Activated naive CD4-positive, alpha-beta T cell treated with anti-CD3 and anti-CD28 coated beads, Interleukin-2, amount 10 ng/mL, durations not matched to agents 7 days and 5 days (primary cell): ENCODE data around the gene LAMA4.

Experiments used
- CTCF ChIA-PET: fragments of 350-600 bp; sonication (Branson Sonifier 250); formaldehyde crosslinking; loops from one replicate; lab custom pipeline; 2021; ENCODE audit warnings: antibody characterized with exemption; lab: Charles Lee
- DNase-seq: peaks from one replicate; pipeline ENCODE4 v3.0.0-alpha.2; 2020
- H3K27ac Mint-ChIP-seq: one replicate; pipeline ENCODE4 v1.8.0; 2021; ENCODE audit warnings: mild to moderate bottlenecking, moderate library complexity, mixed read lengths
- H3K27me3 Mint-ChIP-seq: one replicate; pipeline ENCODE4 v1.8.0; 2021; ENCODE audit warnings: mild to moderate bottlenecking, mixed read lengths
- H3K36me3 Mint-ChIP-seq: one replicate; pipeline ENCODE4 v1.8.0; 2021; ENCODE audit warnings: mixed read lengths
- H3K4me1 Mint-ChIP-seq: one replicate; pipeline ENCODE4 v1.8.0; 2021; ENCODE audit warnings: mixed read lengths
- H3K4me3 Mint-ChIP-seq: one replicate; pipeline ENCODE4 v1.8.0; 2021; ENCODE audit warnings: mild to moderate bottlenecking, moderate library complexity, mixed read lengths
- H3K9me3 Mint-ChIP-seq: one replicate; pipeline ENCODE4 v1.8.0; 2021; ENCODE audit warnings: mixed read lengths

Gene LAMA4

GRCh38 chr6:112163295-112164257 lies 90.8 kb downstream of the LAMA4 start:
- peaks cover 19% of the 10 kb centered on the region for H3K4me1 Mint-ChIP-seq
- H3K36me3 Mint-ChIP-seq, result no peaks in the 10 kb centered on the region
- DNase-seq, result peak; percentile 82
- peak overlapping the region; percentile 21 for H3K27ac Mint-ChIP-seq
- H3K4me3 Mint-ChIP-seq, result peak overlapping the region; percentile 34
- H3K27me3 Mint-ChIP-seq, result peaks cover 37% of the 10 kb centered on the region
- CTCF ChIA-PET, result interaction anchor here (0.7 to 8.1 kb wide), 37 partner anchors 9 to 905 kb away, joined by 3 to 97 read pairs (median 3); partner anchors contain the start of genes CCN6, FAM229B and TUBE1
- no peaks in the 10 kb centered on the region for H3K9me3 Mint-ChIP-seq

GRCh38 chr6:112160745-112161144 lies 93.6 kb downstream of the LAMA4 start:
- H3K9me3 Mint-ChIP-seq, result no peaks in the 10 kb centered on the region
- CTCF ChIA-PET, result interaction anchor here (0.6 to 8.1 kb wide), 6 partner anchors 17 to 208 kb away, joined by 3 to 97 read pairs (median 4); partner anchors contain the start of genes FAM229B and TUBE1
- DNase-seq, result no peak
- H3K27me3 Mint-ChIP-seq, result peaks cover 40% of the 10 kb centered on the region
- no peak overlapping the region for H3K27ac Mint-ChIP-seq
- H3K4me1 Mint-ChIP-seq, result peaks cover 22% of the 10 kb centered on the region
- no peak overlapping the region for H3K4me3 Mint-ChIP-seq
- H3K36me3 Mint-ChIP-seq, result no peaks in the 10 kb centered on the region

GRCh38 chr6:112156668-112157067 lies 97.7 kb downstream of the LAMA4 start:
- Mint-ChIP-seq H3K9me3 (no peaks in the 10 kb centered on the region), H3K27ac (no peak overlapping the region), H3K27me3 (peaks cover 19% of the 10 kb centered on the region), H3K4me3 (no peak overlapping the region), H3K4me1 (peaks cover 10% of the 10 kb centered on the region), H3K36me3 (no peaks in the 10 kb centered on the region)
- CTCF ChIA-PET, result interaction anchor here (1.3 kb wide), 1 partner anchor 9 kb away, joined by 4 read pairs; no protein-coding TSS in a partner anchor
- DNase-seq, result no peak

GRCh38 chr6:112155886-112156285 lies 98.5 kb downstream of the LAMA4 start:
- DNase-seq, result no peak
- CTCF ChIA-PET, result interaction anchor here (1.3 kb wide), 1 partner anchor 10 kb away, joined by 4 read pairs; no protein-coding TSS in a partner anchor
- Mint-ChIP-seq H3K4me3 (no peak overlapping the region), H3K27ac (no peak overlapping the region), H3K36me3 (no peaks in the 10 kb centered on the region), H3K9me3 (no peaks in the 10 kb centered on the region), H3K27me3 (peaks cover 18% of the 10 kb centered on the region), H3K4me1 (peaks cover 10% of the 10 kb centered on the region)

GRCh38 chr6:112154711-112155110 lies 99.7 kb downstream of the LAMA4 start:
- Mint-ChIP-seq H3K27me3 (peaks cover 9% of the 10 kb centered on the region), H3K9me3 (no peaks in the 10 kb centered on the region), H3K36me3 (no peaks in the 10 kb centered on the region), H3K4me1 (peaks cover 10% of the 10 kb centered on the region), H3K27ac (no peak overlapping the region), H3K4me3 (no peak overlapping the region)
- CTCF ChIA-PET, result interaction anchor here (1.3 kb wide), 1 partner anchor 9 kb away, joined by 9 read pairs; no protein-coding TSS in a partner anchor
- DNase-seq, result no peak

- DNase-seq, result no peak
- Mint-ChIP-seq H3K9me3 (no peaks in the 10 kb centered on the region), H3K4me1 (peaks cover 10% of the 10 kb centered on the region), H3K4me3 (no peak overlapping the region), H3K36me3 (no peaks in the 10 kb centered on the region), H3K27me3 (peaks cover 4% of the 10 kb centered on the region), H3K27ac (no peak overlapping the region)
- CTCF ChIA-PET, result interaction anchor here (1.3 kb wide), 1 partner anchor 10 kb away, joined by 9 read pairs; no protein-coding TSS in a partner anchor
Measured at GRCh38 chr6:112153926-112154607, 100.3 kb downstream of the LAMA4 start.

- H3K4me3 Mint-ChIP-seq, result no peak overlapping the region
- no peak overlapping the region for H3K27ac Mint-ChIP-seq
- H3K27me3 Mint-ChIP-seq, result peaks cover 1% of the 10 kb centered on the region
- no peaks in the 10 kb centered on the region for H3K36me3 Mint-ChIP-seq
- peaks cover 3% of the 10 kb centered on the region for H3K4me1 Mint-ChIP-seq
- CTCF ChIA-PET, result interaction anchor here (0.9 kb wide), 1 partner anchor 13 kb away, joined by 3 read pairs; no protein-coding TSS in a partner anchor
- DNase-seq, result no peak
- no peaks in the 10 kb centered on the region for H3K9me3 Mint-ChIP-seq
Measured at GRCh38 chr6:112150363-112150762, 104.0 kb downstream of the LAMA4 start.

- Mint-ChIP-seq H3K9me3 (no peaks in the 10 kb centered on the region), H3K4me3 (no peak overlapping the region), H3K27me3 (peaks cover 4% of the 10 kb centered on the region), H3K27ac (no peak overlapping the region), H3K4me1 (peaks cover 3% of the 10 kb centered on the region), H3K36me3 (no peaks in the 10 kb centered on the region)
- no peak for DNase-seq
- CTCF ChIA-PET, result no interaction called here
Measured at GRCh38 chr6:112149719-112150263, 104.6 kb downstream of the LAMA4 start.

GRCh38 chr6:112149236-112149635 lies 105.1 kb downstream of the LAMA4 start:
- DNase-seq, result no peak
- H3K27ac Mint-ChIP-seq, result no peak overlapping the region
- H3K36me3 Mint-ChIP-seq, result no peaks in the 10 kb centered on the region
- H3K4me3 Mint-ChIP-seq, result no peak overlapping the region
- no peaks in the 10 kb centered on the region for H3K9me3 Mint-ChIP-seq
- peaks cover 4% of the 10 kb centered on the region for H3K27me3 Mint-ChIP-seq
- CTCF ChIA-PET, result no interaction called here
- no peaks in the 10 kb centered on the region for H3K4me1 Mint-ChIP-seq

GRCh38 chr6:112148103-112148502 lies 106.3 kb downstream of the LAMA4 start:
- Mint-ChIP-seq H3K4me3 (no peak overlapping the region), H3K4me1 (no peaks in the 10 kb centered on the region), H3K36me3 (no peaks in the 10 kb centered on the region), H3K27me3 (peaks cover 4% of the 10 kb centered on the region), H3K9me3 (no peaks in the 10 kb centered on the region), H3K27ac (no peak overlapping the region)
- CTCF ChIA-PET, result interaction anchor here (1.1 kb wide), 1 partner anchor 15 kb away, joined by 3 read pairs; no protein-coding TSS in a partner anchor
- no peak for DNase-seq

GRCh38 chr6:112145080-112145573 lies 109.2 kb downstream of the LAMA4 start:
- no peaks in the 10 kb centered on the region for H3K4me1 Mint-ChIP-seq
- H3K36me3 Mint-ChIP-seq, result no peaks in the 10 kb centered on the region
- CTCF ChIA-PET, result interaction anchor here (1.0 kb wide), 1 partner anchor 21 kb away, joined by 3 read pairs; no protein-coding TSS in a partner anchor
- H3K9me3 Mint-ChIP-seq, result no peaks in the 10 kb centered on the region
- H3K27me3 Mint-ChIP-seq, result peaks cover 4% of the 10 kb centered on the region
- DNase-seq, result no peak
- no peak overlapping the region for H3K4me3 Mint-ChIP-seq
- H3K27ac Mint-ChIP-seq, result no peak overlapping the region

GRCh38 chr6:112144145-112144926 lies 110.0 kb downstream of the LAMA4 start:
- Mint-ChIP-seq H3K27me3 (peaks cover 4% of the 10 kb centered on the region), H3K36me3 (no peaks in the 10 kb centered on the region), H3K9me3 (no peaks in the 10 kb centered on the region), H3K27ac (no peak overlapping the region), H3K4me1 (no peaks in the 10 kb centered on the region), H3K4me3 (no peak overlapping the region)
- DNase-seq, result no peak
- CTCF ChIA-PET, result interaction anchor here (1.3 to 1.4 kb wide), 2 partner anchors 16 to 57 kb away, joined by 3 to 4 read pairs; partner anchors contain the start of genes FAM229B and TUBE1

GRCh38 chr6:112141707-112142106 lies 112.7 kb downstream of the LAMA4 start:
- H3K9me3 Mint-ChIP-seq, result no peaks in the 10 kb centered on the region
- H3K27me3 Mint-ChIP-seq, result peaks cover 4% of the 10 kb centered on the region
- H3K27ac Mint-ChIP-seq, result no peak overlapping the region
- H3K36me3 Mint-ChIP-seq, result no peaks in the 10 kb centered on the region
- CTCF ChIA-PET, result no interaction called here
- no peak for DNase-seq
- H3K4me3 Mint-ChIP-seq, result no peak overlapping the region
- H3K4me1 Mint-ChIP-seq, result no peaks in the 10 kb centered on the region
